SU-DHL-6 (cell line): ENCODE measurements around the gene RASGRP2.

ENCODE experiments used
- EZH2phosphoT487 ChIP-seq: fragments of 200-600 bp; sonication (generic), shearing (Covaris generic); conservative IDR thresholded peaks from 2 replicates; pipeline ENCODE4 v1.6.1; 2018; ENCODE audit warnings: mild to moderate bottlenecking, antibody characterized with exemption, low read length, moderate library complexity, mixed read lengths
- TF ChIP-seq, protein P1 (sequence below): fragments of 200-600 bp; sonication (generic); IDR thresholded peaks from one replicate; pipeline ENCODE4 v1.5.1; 2017; ENCODE audit warnings: antibody characterized with exemption, mild to moderate bottlenecking, low read length, moderate library complexity; ENCODE audit not compliant: insufficient read depth, poor library complexity, severe bottlenecking

DNA sequence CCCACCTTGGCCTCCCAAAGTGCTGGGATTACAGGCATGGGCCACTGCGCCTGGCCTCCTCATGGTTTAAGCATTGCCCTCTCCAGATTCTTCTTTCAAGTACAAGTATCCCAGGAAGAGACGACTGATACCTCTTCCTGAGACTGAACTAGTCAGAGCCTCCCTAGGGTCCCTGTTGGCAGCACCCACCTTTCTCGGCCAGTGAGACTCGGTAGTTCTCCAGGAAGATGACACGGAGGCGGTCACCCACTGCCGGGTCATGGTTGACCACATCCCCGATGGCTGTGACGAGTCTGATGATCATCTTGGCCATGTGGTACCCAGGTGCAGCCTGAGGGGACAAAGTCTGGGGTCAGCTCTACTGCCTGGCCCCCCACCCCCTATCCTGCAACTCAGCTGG is 7.2 kb upstream of the RASGRP2 start:
- TF ChIP-seq, protein P1, sequence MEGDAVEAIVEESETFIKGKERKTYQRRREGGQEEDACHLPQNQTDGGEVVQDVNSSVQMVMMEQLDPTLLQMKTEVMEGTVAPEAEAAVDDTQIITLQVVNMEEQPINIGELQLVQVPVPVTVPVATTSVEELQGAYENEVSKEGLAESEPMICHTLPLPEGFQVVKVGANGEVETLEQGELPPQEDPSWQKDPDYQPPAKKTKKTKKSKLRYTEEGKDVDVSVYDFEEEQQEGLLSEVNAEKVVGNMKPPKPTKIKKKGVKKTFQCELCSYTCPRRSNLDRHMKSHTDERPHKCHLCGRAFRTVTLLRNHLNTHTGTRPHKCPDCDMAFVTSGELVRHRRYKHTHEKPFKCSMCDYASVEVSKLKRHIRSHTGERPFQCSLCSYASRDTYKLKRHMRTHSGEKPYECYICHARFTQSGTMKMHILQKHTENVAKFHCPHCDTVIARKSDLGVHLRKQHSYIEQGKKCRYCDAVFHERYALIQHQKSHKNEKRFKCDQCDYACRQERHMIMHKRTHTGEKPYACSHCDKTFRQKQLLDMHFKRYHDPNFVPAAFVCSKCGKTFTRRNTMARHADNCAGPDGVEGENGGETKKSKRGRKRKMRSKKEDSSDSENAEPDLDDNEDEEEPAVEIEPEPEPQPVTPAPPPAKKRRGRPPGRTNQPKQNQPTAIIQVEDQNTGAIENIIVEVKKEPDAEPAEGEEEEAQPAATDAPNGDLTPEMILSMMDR: no peak
- TF ChIP-seq EZH2phosphoT487: no peak
